Mesendoderm (in vitro differentiated cells): ENCODE results near the gene MAN2A1.

Experiments
- DNase-seq: peaks from one replicate; pipeline ENCODE4 v3.0.0; 2013
- H2AK5ac ChIP-seq: 2 replicates; pipeline ENCODE4 v1.6.1; 2013; ENCODE audit warnings: low read length, inconsistent platforms
- H2BK120ac ChIP-seq: 2 replicates; pipeline ENCODE4 v1.6.1; 2013; ENCODE audit warnings: low read depth, mild to moderate bottlenecking, low read length, moderate library complexity, mixed read lengths
- H2BK15ac ChIP-seq: replicated peaks from 2 replicates; pipeline ENCODE4 v1.6.1; 2013; ENCODE audit warnings: low read depth, mild to moderate bottlenecking, moderate library complexity
- H2BK5ac ChIP-seq: 2 replicates; pipeline ENCODE4 v1.6.1; 2013; ENCODE audit warnings: low read length, inconsistent platforms
- H3K18ac ChIP-seq: 2 replicates; pipeline ENCODE4 v1.6.1; 2013; ENCODE audit warnings: mild to moderate bottlenecking, low read length, mixed read lengths
- H3K23ac ChIP-seq: one replicate; pipeline ENCODE4 v1.6.1; 2013; ENCODE audit warnings: low read length
- H3K27ac ChIP-seq: 2 replicates; pipeline ENCODE4 v1.5.1; 2013; ENCODE audit warnings: low read depth, mild to moderate bottlenecking, inconsistent platforms, low read length, moderate library complexity
- H3K27me3 ChIP-seq: 2 replicates; pipeline ENCODE4 v1.6.1; 2013; ENCODE audit warnings: low read length, control low read depth, mild to moderate bottlenecking, inconsistent platforms; ENCODE audit not compliant: insufficient read depth, poor library complexity
- H3K36me3 ChIP-seq: 2 replicates; pipeline ENCODE4 v1.6.1; 2013; ENCODE audit warnings: low read length, inconsistent platforms; ENCODE audit not compliant: control insufficient read depth, insufficient read depth
- H3K4ac ChIP-seq: one replicate; pipeline ENCODE4 v1.6.1; 2013; ENCODE audit warnings: low read depth, mild to moderate bottlenecking, low read length, moderate library complexity
- H3K4me1 ChIP-seq: 2 replicates; pipeline ENCODE4 v1.6.1; 2013; ENCODE audit warnings: low read depth, low read length, inconsistent platforms; ENCODE audit not compliant: control insufficient read depth
- H3K4me2 ChIP-seq: 2 replicates; pipeline ENCODE4 v1.6.1; 2013; ENCODE audit warnings: low read length
- H3K4me3 ChIP-seq: 2 replicates; pipeline ENCODE4 v1.5.1; 2013; ENCODE audit warnings: mild to moderate bottlenecking, low read length
- H3K56ac ChIP-seq: one replicate; pipeline ENCODE4 v1.6.1; 2013; ENCODE audit warnings: low read length
- H3K79me1 ChIP-seq: 2 replicates; pipeline ENCODE4 v1.6.1; 2013; ENCODE audit warnings: low read length, inconsistent platforms
- H3K79me2 ChIP-seq: 2 replicates; pipeline ENCODE4 v1.6.1; 2013; ENCODE audit warnings: mild to moderate bottlenecking, low read length; ENCODE audit not compliant: control insufficient read depth, insufficient read depth
- H3K9ac ChIP-seq: 2 replicates; pipeline ENCODE4 v1.6.1; 2013; ENCODE audit warnings: low read length, inconsistent platforms
- H4K5ac ChIP-seq: one replicate; pipeline ENCODE4 v1.6.1; 2013; ENCODE audit warnings: low read length
- H4K8ac ChIP-seq: one replicate; pipeline ENCODE4 v1.6.1; 2013; ENCODE audit warnings: low read depth, mild to moderate bottlenecking, control low read depth, low read length, moderate library complexity
- whole genome bisulfite sequencing: extraction: QIAGEN DNeasy Blood & Tissue Kit; methylation state at CpG from one replicate; pipeline ENCODE4 v1.1.7; 2013; ENCODE audit warnings: low lambda C conversion rate, missing lambda C conversion rate; ENCODE audit not compliant: insufficient coverage; ENCODE audit errors: extremely low coverage; 5-methylcytosine and 5-hydroxymethylcytosine counted together

Gene MAN2A1

GRCh38 chr5:109899163-109899535, 209.4 kb downstream of the MAN2A1 start:
- no peaks in the 10 kb centered on the region for H3K4me1 ChIP-seq
- no peak overlapping the region for H2BK120ac ChIP-seq
- DNase-seq, result no peak
- no peak overlapping the region for H4K5ac ChIP-seq
- no peaks in the 10 kb centered on the region for H3K79me2 ChIP-seq
- no peak overlapping the region for H2BK15ac ChIP-seq
- WGBS, result no CpG with 5 or more reads among the region's 8 CpGs
- H3K27me3 ChIP-seq, result no peaks in the 10 kb centered on the region
- no peak overlapping the region for H3K4ac ChIP-seq
- H3K4me3 ChIP-seq, result no peak overlapping the region
- no peak overlapping the region for H2AK5ac ChIP-seq
- H2BK5ac ChIP-seq, result no peak overlapping the region
- no peak overlapping the region for H4K8ac ChIP-seq
- no peak overlapping the region for H3K4me2 ChIP-seq
- no peak overlapping the region for H3K9ac ChIP-seq
- no peaks in the 10 kb centered on the region for H3K79me1 ChIP-seq
- H3K36me3 ChIP-seq, result no peaks in the 10 kb centered on the region
- no peak overlapping the region for H3K23ac ChIP-seq
- H3K18ac ChIP-seq, result no peak overlapping the region
- H3K56ac ChIP-seq, result no peak overlapping the region
- no peak overlapping the region for H3K27ac ChIP-seq

- Histone ChIP-seq H3K4ac (no peak overlapping the region), H3K9ac (no peak overlapping the region), H2AK5ac (no peak overlapping the region), H4K8ac (no peak overlapping the region), H3K79me2 (no peaks in the 10 kb centered on the region), H3K27ac (no peak overlapping the region), H3K56ac (no peak overlapping the region), H3K23ac (no peak overlapping the region), H3K4me2 (no peak overlapping the region), H3K18ac (no peak overlapping the region), H2BK120ac (no peak overlapping the region), H3K27me3 (no peaks in the 10 kb centered on the region), H3K4me1 (no peaks in the 10 kb centered on the region), H4K5ac (no peak overlapping the region), H3K36me3 (no peaks in the 10 kb centered on the region), H2BK5ac (no peak overlapping the region), H3K4me3 (no peak overlapping the region), H3K79me1 (no peaks in the 10 kb centered on the region), H2BK15ac (no peak overlapping the region)
- no peak for DNase-seq
- WGBS, result no CpG with 5 or more reads among the region's 3 CpGs
Measured at GRCh38 chr5:109900461-109900860, 210.7 kb downstream of the MAN2A1 start.

- no CpG with 5 or more reads among the region's 3 CpGs for WGBS
- no peaks in the 10 kb centered on the region for H3K27me3 ChIP-seq
- H3K9ac ChIP-seq, result no peak overlapping the region
Measured at GRCh38 chr5:109900911-109901627, 211.3 kb downstream of the MAN2A1 start.

GRCh38 chr5:109901628-109901981, 211.9 kb downstream of the MAN2A1 start:
- DNase-seq, result no peak
- Histone ChIP-seq H3K4me2 (no peak overlapping the region), H2BK5ac (no peak overlapping the region), H2BK15ac (no peak overlapping the region), H4K5ac (no peak overlapping the region), H3K4me3 (no peak overlapping the region), H3K27ac (no peak overlapping the region), H3K56ac (no peak overlapping the region), H3K18ac (no peak overlapping the region), H3K36me3 (no peaks in the 10 kb centered on the region), H3K79me2 (no peaks in the 10 kb centered on the region), H2BK120ac (no peak overlapping the region), H3K79me1 (no peaks in the 10 kb centered on the region), H3K23ac (no peak overlapping the region), H4K8ac (no peak overlapping the region), H3K4ac (no peak overlapping the region), H2AK5ac (no peak overlapping the region), H3K27me3 (no peaks in the 10 kb centered on the region), H3K4me1 (no peaks in the 10 kb centered on the region), H3K9ac (no peak overlapping the region)
- WGBS, result no CpG with 5 or more reads among the region's 1 CpG

More at GRCh38 chr5:109900911-109901627, 211.3 kb downstream of the MAN2A1 start:
- Histone ChIP-seq H3K4me1 (no peaks in the 10 kb centered on the region), H4K5ac (no peak overlapping the region), H3K27ac (no peak overlapping the region), H3K4me3 (no peak overlapping the region), H3K79me2 (no peaks in the 10 kb centered on the region), H3K4me2 (no peak overlapping the region), H2AK5ac (no peak overlapping the region), H3K79me1 (no peaks in the 10 kb centered on the region), H3K18ac (no peak overlapping the region), H4K8ac (no peak overlapping the region), H3K4ac (no peak overlapping the region), H2BK5ac (no peak overlapping the region), H3K23ac (no peak overlapping the region), H3K56ac (no peak overlapping the region), H2BK120ac (no peak overlapping the region), H3K36me3 (no peaks in the 10 kb centered on the region), H2BK15ac (no peak overlapping the region)
- no peak for DNase-seq

GRCh38 chr5:109903061-109903460, 213.3 kb downstream of the MAN2A1 start:
- Histone ChIP-seq H3K36me3 (no peaks in the 10 kb centered on the region), H3K27me3 (no peaks in the 10 kb centered on the region), H3K27ac (no peak overlapping the region), H3K4ac (no peak overlapping the region), H4K8ac (no peak overlapping the region), H4K5ac (no peak overlapping the region), H3K9ac (no peak overlapping the region), H2AK5ac (no peak overlapping the region), H3K23ac (no peak overlapping the region), H2BK120ac (no peak overlapping the region), H3K79me2 (no peaks in the 10 kb centered on the region), H3K18ac (no peak overlapping the region), H3K56ac (no peak overlapping the region), H3K4me2 (no peak overlapping the region), H3K4me3 (no peak overlapping the region), H2BK15ac (no peak overlapping the region), H3K4me1 (no peaks in the 10 kb centered on the region), H3K79me1 (no peaks in the 10 kb centered on the region), H2BK5ac (no peak overlapping the region)
- WGBS, result no CpG with 5 or more reads among the region's 2 CpGs
- no peak for DNase-seq

- no peak overlapping the region for H3K4me2 ChIP-seq
- DNase-seq, result no peak
- no peak overlapping the region for H3K9ac ChIP-seq
- H4K8ac ChIP-seq, result no peak overlapping the region
- no peaks in the 10 kb centered on the region for H3K4me1 ChIP-seq
- no peaks in the 10 kb centered on the region for H3K79me1 ChIP-seq
- H2BK5ac ChIP-seq, result no peak overlapping the region
- H4K5ac ChIP-seq, result no peak overlapping the region
- H3K4ac ChIP-seq, result no peak overlapping the region
- no CpG with 5 or more reads among the region's 1 CpG for WGBS
- H3K27ac ChIP-seq, result no peak overlapping the region
- no peak overlapping the region for H3K23ac ChIP-seq
- no peak overlapping the region for H3K18ac ChIP-seq
- no peak overlapping the region for H2BK15ac ChIP-seq
- H3K79me2 ChIP-seq, result no peaks in the 10 kb centered on the region
- H3K4me3 ChIP-seq, result no peak overlapping the region
- no peaks in the 10 kb centered on the region for H3K36me3 ChIP-seq
- no peak overlapping the region for H3K56ac ChIP-seq
- no peak overlapping the region for H2AK5ac ChIP-seq
- H2BK120ac ChIP-seq, result no peak overlapping the region
- H3K27me3 ChIP-seq, result no peaks in the 10 kb centered on the region
Measured at GRCh38 chr5:109905906-109906305, 216.2 kb downstream of the MAN2A1 start.
